NCI-H524 treated with DMSO at 0.1 percent for 48 hours (cell line): ENCODE results near the gene SELENBP1.
"Not testable (repeated sequence)": the region's sequence is repeated elsewhere in the genome, so short reads cannot be mapped to it uniquely, and the experiment has no call there.

Experiments used
- DNase-seq: peaks from one replicate; lab custom pipeline; 2025; lab: John Stamatoyannopoulos, UW

Gene SELENBP1

DNA sequence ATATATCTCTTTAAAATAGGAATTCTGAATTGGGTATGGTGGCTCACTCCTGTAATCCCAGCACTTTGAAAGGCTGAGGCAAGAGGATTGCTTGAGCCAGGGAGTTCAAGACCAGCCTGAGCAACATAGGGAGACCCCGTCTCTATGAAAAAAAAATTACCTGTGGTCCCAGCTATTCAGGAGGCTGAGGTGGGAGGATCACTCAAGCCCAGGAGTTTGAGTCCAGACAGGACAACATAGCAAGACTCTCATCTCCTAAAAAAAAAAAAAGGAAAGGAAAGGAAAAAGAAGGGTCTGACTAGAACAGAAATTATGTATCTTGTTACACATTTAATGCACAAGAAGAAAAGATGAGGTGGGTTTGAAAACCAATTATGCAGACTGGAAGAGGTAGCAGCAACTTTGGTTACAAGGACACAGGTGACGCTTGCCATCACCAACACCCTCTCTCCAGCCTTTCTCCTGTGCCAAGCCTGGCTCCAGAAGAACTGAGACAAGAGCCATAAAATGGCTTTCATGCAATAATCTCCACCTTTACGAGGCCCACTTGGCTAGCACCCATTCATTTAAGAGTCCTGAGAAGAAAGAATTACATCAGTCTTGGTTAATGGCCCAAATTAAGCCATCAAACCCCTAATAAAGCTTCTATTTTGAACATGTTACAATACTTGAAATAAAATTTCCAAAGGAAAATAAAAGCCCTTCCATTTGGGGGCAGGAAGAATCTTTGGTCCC, 4.8 kb upstream of the SELENBP1 start:
- DNase-seq, result no peak

- no peak for DNase-seq
Observed at GRCh38 chr1:151373196-151373595, 691 bp upstream of the SELENBP1 start.

DNA sequence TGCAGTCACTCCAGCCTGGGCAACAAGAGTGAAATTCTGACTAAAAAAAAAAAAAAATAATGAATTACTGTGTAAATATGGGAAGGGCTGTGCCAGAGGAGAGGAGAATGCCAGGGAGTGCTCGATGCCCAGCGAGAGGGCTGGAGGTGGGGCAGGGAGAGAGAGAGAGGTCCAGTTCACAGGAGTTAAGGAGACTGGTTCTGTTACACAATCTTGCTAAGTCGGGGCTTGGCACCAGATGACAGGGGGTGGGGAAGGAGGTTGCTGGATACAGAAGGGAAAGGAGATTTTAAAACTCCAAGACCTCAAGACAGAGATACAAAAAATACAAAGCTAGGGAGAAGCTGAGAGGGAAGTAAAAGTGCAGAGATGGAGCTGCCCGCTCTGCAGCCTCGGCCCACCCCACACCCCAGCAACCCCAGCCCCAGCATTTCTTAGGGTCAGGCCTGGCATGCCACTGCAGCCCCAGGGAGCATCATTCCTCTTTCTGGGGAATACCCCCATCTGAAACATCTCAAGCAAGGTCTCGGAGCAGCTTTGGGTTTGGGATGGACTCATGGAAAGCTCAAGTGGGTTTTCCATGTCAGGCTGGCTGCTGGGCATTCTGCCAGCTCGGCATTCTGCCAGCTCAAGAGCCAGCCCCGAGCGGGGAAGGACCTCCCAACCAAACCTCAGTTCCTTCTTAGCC, 991 bp downstream of the SELENBP1 start:
- DNase-seq, result peak; percentile 43

GRCh38 chr1:151370211-151370911, 2.1 kb downstream of the SELENBP1 start:
- no peak for DNase-seq

- no peak for DNase-seq
Observed at GRCh38 chr1:151369621-151370048, 2.9 kb downstream of the SELENBP1 start.

DNA sequence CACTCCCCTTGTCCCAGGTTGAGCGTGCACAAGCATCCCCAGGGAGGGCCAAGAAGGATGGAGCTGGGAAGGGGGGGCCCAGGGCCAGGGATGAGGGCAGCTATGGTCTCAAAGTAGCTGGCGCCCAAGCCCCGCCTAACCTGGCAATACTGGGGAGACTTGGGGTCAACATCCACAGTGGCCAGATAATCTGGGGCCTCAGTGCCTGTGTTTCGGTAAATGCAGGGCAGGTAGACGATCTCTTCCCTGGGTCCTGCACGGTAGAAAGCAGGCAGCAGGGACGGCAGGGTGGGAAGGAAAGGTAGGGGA, 3.2 kb downstream of the SELENBP1 start:
- no peak for DNase-seq

DNA sequence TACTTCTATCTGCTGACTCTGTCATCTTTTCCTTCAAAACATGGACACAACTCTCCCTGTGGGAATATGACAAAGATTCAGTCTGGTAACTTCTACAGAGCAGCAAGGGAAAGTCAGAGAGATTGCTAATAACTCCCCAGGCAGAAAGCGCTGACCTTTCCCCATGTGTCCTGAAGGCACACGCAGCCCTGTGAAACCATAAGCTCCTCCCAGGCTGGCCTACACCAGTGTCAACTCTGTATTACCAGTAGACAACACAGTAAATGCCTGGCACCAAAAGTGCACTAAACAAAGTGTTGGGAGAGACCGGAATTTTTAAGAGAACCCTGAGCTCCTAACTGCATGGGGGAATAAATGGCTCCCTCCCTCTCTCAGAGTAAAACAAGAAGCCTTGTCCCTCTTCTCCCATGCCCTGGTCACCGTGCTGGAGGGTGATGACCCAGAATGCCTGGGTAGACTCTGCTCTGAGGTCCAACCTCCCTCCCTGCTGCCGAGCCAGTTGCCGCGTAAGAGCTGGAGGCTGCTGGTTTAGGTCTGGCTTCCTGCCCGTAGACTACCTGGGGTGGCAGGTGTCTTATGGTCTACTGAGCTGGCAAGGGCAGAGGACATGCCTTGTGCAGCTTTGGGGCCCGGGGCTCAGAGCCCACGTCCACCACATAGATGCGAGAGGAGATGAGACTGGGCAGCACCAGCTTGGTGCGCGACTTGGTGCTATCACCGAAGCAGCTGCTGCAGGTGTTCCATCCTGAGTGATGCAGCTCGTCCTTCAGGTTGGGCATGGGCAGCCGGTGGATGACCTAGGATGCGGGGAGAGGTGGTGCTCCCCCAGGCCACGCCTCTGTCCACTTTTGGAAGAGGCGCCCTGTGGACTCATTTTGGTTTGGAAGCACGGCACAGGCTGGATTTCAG, 3.9 kb downstream of the SELENBP1 start:
- no peak for DNase-seq

GRCh38 chr1:151367658-151368392, 4.7 kb downstream of the SELENBP1 start:
- no peak for DNase-seq

DNA sequence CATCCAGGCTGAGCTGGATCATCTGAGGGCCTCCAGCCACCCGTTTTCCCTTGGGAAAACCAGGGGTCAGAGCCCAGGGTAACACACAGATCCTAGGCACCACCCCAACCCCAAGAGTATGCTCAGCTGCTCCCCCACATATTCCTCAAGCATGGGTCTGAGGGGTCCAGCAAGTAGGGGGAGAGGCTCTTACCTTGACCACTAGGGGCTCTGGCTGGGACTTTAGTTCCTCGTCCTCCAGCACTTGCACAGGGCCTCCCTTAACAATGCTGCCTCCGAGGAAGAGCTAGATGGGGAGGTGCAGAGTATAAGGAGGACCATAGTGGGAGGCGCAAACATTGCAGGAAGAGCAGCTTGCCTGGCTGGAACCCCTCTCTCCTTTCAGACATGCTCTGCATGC, 7.5 kb downstream of the SELENBP1 start:
- no peak for DNase-seq

GRCh38 chr1:151362308-151363155, 10.0 kb downstream of the SELENBP1 start:
- DNase-seq, result no peak

DNA sequence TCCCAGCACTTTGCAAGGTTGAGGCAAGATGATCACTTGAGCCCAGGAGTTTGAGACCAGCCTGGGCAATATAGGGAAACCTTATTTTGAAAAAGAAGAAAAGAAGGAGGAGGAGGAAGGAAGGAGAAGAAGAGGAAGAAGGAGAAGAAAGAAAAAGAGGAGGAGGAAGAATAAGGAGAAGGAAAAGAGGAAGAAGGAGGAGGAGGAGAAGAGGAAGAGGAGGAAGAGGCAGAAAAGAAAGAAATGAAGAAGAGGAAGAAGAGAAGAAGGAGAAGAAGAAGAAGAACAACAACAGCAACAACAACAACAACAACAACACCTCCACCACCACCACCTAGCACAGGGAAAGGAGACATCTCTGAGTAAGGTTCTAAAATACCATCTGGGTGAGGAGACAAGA, 10.6 kb downstream of the SELENBP1 start:
- DNase-seq, result no peak

GRCh38 chr1:151356696-151357095, 15.8 kb downstream of the SELENBP1 start:
- no peak for DNase-seq

GRCh38 chr1:151352021-151352718, 20.3 kb downstream of the SELENBP1 start:
- no peak for DNase-seq

DNA sequence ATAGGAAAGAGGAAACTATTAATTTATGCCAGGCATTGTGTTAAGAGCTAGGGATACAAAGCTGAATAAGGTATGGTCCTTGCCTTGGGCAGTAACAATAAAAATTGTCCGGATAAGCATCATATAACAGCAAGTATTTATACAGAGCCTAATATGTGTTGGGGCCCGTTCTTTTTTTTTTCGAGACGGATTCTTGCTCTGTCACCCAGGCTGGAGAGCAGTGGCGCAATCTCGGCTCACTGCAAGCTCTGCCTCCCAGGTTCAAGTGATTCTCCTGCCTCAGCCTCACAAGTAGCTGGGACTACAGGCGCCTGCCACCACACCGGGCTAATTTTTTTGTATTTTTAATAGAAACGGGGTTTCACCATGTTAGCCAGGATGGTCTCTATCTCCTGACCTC, 22.2 kb downstream of the SELENBP1 start:
- DNase-seq, result not testable (repeated sequence)

DNA sequence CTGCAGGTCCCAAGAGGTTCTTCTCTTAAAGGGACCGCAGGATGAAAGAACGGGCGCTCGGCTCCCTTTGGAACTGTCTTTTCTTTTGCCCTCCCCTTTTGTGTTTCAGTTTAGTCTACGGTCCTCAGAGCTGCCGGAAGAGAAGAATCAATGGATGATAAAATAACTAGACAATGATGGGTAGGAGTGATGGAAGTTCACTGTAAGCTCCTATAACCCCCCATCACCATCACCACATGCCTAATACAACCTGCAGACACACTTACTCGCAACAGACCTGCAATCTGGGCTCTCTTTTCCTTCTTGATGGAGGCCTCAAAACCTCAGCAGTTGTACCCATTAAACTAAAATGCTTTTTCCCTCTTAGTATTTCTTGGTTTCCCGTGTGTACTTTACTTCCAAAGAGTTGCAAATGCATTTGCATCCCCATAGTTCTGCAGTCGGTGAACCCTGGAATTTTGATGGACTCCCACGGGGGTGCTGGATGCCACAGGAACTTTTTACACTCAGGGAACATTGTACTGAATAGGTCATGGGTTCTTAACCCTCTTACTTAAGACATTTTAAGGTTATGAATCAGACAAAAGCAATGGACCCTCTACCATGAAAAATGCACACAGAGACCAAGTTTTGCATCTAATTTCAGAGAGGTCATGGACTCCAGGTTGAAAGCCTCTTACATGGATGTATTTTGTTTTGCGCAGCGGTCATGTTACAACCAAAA, 24.8 kb downstream of the SELENBP1 start:
- DNase-seq, result no peak

- DNase-seq, result peak; percentile 93
Observed at GRCh38 chr1:151346769-151347522, 25.6 kb downstream of the SELENBP1 start, which contains the start of gene RFX5. RFX5 (minus strand) TSS chr1:151347252; CDS start chr1:151346320, 932 bp downstream.

DNA sequence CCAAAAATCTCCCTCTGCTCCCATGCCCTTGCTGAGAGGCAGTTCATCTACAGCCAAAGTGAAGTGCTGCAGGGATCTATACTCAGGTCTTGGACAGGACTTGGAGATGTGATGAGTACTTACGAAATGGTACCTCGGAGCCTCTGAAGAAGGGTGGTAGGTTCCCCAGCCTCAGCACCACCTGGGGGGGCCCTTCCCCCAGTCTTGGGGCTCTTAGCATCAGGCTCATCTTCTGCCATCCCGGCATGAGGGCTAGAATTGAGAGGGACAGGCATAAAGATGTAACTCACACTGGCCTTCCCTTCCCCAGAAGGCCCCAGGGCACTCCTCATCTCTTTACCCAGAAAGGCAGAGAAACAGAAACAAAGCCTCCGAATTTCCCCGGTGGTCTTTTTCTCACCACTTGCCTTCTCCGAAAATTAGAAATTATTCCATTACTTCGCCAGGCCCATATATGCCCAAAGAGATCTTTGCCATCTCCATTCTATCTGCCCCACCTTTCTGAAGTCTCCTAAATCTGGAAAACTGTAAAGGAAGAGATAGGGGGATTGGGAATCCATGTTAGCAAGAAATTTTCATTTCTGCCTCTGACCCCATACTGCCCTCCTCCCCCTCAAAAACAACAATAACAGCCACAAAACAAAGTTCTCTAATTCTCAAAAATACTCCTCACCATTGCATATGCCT, 26.3 kb downstream of the SELENBP1 start:
- no peak for DNase-seq

DNA sequence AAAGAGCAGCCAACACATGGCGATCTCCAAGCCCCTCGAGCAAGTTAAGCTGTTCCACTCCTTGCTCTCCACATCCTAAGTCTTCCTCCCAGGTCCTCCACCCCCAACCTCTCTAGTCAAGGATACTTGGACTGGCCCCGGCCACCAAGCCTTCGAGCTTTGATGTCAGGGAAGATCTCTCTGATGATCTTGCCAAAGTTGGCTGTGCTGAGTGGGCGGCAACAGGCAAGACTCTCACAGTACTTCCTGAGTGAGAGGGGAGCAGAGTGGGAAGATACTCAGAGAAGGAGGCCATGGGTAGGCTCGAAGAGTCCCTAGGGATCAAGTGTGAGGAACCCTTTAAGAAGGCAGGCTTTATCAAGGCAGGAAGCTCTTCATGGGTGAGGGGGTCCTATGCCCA, 28.2 kb downstream of the SELENBP1 start:
- DNase-seq, result no peak
